ENCODE measurements around the gene IL17RE. TPM values are rescaled to one million over a fixed set of nuclear protein-coding genes. Genes with fewer than 3 reads are reported as not detected.

Gene IL17RE
- total and polyA plus RNA-seq, 2 experiments from 2014 or later = 1.1 to 3.4 TPM

GRCh38 chr3:9859530-9860025, 43.1 kb upstream of the IL17RE start:
- Histone ChIP-seq H3F3A (replicated peaks; ENCODE audit: low read depth) (no peaks in the 10 kb centered on the region), H3K4me1 (ENCODE audit: insufficient read depth) (peaks cover 3% of the 10 kb centered on the region; the same call in 1 of the 2 replicates), H2AFZ (no peak overlapping the region), H3K79me2 (replicated peaks; ENCODE audit: insufficient read depth) (no peaks in the 10 kb centered on the region), H3K36me3 (ENCODE audit: insufficient read depth) (no peaks in the 10 kb centered on the region), H3K27ac (ENCODE audit: low read depth) (no peak overlapping the region), H3K4me3 (no peak overlapping the region), H4K20me1 (replicated peaks; ENCODE audit: insufficient read depth) (no peaks in the 10 kb centered on the region), H3K27me3 (ENCODE audit: insufficient read depth) (0 out of 2 replicates have a peak, but pooled peaks cover 2% of the 10 kb centered on the region), H3K9me2 (ENCODE audit: insufficient read depth) (no peaks in the 10 kb centered on the region), H3K4me2 (no peak overlapping the region)
- H3K4me1 Mint-ChIP-seq = peaks cover 25% of the 10 kb centered on the region
- H3K4me3 Mint-ChIP-seq = no peak overlapping the region
- peaks cover 5% of the 10 kb centered on the region for H3K27me3 Mint-ChIP-seq (ENCODE audit: insufficient read depth, low read depth, poor library complexity)
- H3K36me3 Mint-ChIP-seq (ENCODE audit: low read depth) = no peaks in the 10 kb centered on the region
- no peak overlapping the region for H3K27ac Mint-ChIP-seq
- no peak for ATAC-seq
- no peak for TF ChIP-seq EZH2phosphoT487 (IDR thresholded peaks at IDR 0.05; ENCODE audit: unreplicated experiment)
- TF ChIP-seq ZNF331 (CRISPR knock-in tag; IDR thresholded peaks at IDR 0.05; ENCODE audit: low read depth) = no peak
- TF ChIP-seq JUNB (IDR thresholded peaks at IDR 0.05; ENCODE audit: unreplicated experiment) = no peak
- no peak for TF ChIP-seq REST (IDR thresholded peaks at IDR 0.05; ENCODE audit: unreplicated experiment)
- no peak for TF ChIP-seq CREB1 (CRISPR knock-in tag; IDR thresholded peaks at IDR 0.05; ENCODE audit: low read depth)
- no peak for TF ChIP-seq ZNF114 (CRISPR knock-in tag; IDR thresholded peaks at IDR 0.05)
- no peak for TF ChIP-seq EZH2 (IDR thresholded peaks at IDR 0.05; ENCODE audit: low read depth, unreplicated experiment)
- TF ChIP-seq STAT1 (IDR thresholded peaks at IDR 0.05; ENCODE audit: unreplicated experiment) = no peak
- TF ChIP-seq POLR2AphosphoS5 (IDR thresholded peaks at IDR 0.05; ENCODE audit: low read depth) = no peak
- no peak for TF ChIP-seq ZNF462 (CRISPR knock-in tag; IDR thresholded peaks at IDR 0.05)
- TF ChIP-seq CTCF (conservative IDR thresholded peaks at IDR 0.05; ENCODE audit: low read depth in 2 of 2) = no peak
- no peak for TF ChIP-seq NANOG (IDR thresholded peaks at IDR 0.05; ENCODE audit: borderline replicate concordance)
- no peak for TF ChIP-seq ETS1 (IDR thresholded peaks at IDR 0.05)
- no peaks in the 10 kb centered on the region for H3K9me3 Mint-ChIP-seq
- DNase-seq (ENCODE audit: low spot score) = no peak
